ENCODE results near the gene NID1.
"Not testable (repeated sequence)": the region's sequence is repeated elsewhere in the genome, so short reads cannot be mapped to it uniquely, and the experiment has no call there.

Gene NID1

DNA sequence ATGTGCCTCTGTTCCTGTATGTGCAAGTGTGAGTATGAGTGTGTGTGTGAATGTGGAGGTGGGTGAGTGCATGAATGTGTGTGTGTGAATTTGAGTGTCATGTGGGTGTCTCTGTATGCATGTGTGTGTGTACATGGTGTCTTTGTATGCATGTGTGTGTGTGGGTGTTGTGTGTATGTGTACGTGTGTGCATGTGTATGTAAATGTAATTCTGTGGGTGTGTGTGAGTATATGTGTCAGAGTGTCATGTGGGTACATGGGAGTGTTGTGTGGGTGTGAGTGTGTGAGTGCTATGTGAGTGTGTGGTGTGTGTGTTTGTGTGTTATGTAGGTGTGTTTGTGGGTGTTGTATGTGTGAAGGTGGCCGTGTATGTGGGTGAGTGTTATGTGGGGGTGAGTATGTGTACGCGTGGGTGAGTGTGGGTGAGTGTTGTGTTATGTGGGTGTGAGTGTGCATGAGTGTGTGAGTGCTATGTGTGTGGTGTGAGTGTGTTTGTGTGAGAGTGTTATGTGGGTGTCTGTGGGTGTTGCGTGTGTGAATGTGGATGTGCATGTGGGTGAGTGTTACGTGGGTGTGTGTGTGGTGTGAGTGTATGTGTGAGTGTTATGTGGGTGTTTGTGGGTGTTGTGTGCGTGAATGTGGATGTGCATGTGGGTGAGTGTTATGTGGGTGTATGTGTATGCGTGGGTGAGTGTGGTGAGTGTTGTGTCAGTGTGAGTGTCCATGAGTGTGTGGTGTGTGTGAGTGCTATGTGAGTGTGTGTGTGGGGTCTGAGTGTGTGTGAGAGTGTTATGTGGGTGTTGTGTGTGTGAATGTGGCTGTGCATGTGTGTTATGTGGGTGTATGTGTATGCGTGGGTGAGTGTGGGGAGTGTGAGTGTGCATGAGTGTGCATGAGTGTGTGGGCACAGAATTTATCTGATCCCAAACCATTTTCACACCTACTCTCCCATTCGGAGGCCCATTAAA lies 36.6 kb upstream of the NID1 start:
- Histone ChIP-seq H3K4me1 (ENCODE audit: insufficient read depth, insufficient read length) (peaks cover 2% of the 10 kb centered on the region), H3K9ac (ENCODE audit: insufficient read length, low read depth) (no peak overlapping the region), H3K4me3 (ENCODE audit: insufficient read length, low read depth) (no peak overlapping the region), H3K27me3 (ENCODE audit: insufficient read depth, insufficient read length) (no peaks in the 10 kb centered on the region), H3K9me3 (ENCODE audit: insufficient read depth, low read length) (peaks cover 9% of the 10 kb centered on the region), H3K36me3 (ENCODE audit: insufficient read depth, insufficient read length, low read length) (no peaks in the 10 kb centered on the region)
- DNase-seq (ENCODE audit: low read depth, low spot score), result no peak
- TF ChIP-seq SUZ12 (IDR thresholded peaks at IDR 0.05; ENCODE audit: extremely low read depth, insufficient read depth, insufficient read length) (no peak), YY1 (IDR thresholded peaks at IDR 0.05; ENCODE audit: insufficient read depth, insufficient read length) (no peak), ZNF274 (IDR thresholded peaks at IDR 0.05; ENCODE audit: low read depth, low read length) (no peak)

DNA sequence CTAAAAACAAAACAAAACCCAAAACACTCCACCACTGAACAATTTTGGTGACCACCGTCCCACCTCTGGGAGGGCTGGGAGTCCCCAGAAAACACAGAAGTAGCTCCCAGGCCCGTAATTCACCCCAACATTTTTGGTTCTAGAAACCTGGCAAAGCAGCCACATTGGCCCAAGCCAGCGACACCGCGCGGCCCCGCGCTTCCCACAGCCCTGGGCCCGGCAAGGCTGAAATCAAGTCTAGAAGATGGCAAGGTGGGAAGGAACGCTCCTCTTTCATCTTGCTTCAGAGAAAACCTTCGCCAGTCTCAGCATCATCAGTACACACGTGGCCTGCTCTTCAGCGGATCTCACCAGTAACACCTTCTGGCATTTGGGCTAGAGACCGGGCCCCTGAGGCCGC lies 35.9 kb upstream of the NID1 start:
- no peak overlapping the region for H3K9ac ChIP-seq (ENCODE audit: insufficient read length, low read depth)
- no peak for TF ChIP-seq YY1 (IDR thresholded peaks at IDR 0.05; ENCODE audit: insufficient read depth, insufficient read length)
- no peak for TF ChIP-seq SUZ12 (IDR thresholded peaks at IDR 0.05; ENCODE audit: extremely low read depth, insufficient read depth, insufficient read length)
- TF ChIP-seq ZNF274 (IDR thresholded peaks at IDR 0.05; ENCODE audit: low read depth, low read length), result no peak

DNA sequence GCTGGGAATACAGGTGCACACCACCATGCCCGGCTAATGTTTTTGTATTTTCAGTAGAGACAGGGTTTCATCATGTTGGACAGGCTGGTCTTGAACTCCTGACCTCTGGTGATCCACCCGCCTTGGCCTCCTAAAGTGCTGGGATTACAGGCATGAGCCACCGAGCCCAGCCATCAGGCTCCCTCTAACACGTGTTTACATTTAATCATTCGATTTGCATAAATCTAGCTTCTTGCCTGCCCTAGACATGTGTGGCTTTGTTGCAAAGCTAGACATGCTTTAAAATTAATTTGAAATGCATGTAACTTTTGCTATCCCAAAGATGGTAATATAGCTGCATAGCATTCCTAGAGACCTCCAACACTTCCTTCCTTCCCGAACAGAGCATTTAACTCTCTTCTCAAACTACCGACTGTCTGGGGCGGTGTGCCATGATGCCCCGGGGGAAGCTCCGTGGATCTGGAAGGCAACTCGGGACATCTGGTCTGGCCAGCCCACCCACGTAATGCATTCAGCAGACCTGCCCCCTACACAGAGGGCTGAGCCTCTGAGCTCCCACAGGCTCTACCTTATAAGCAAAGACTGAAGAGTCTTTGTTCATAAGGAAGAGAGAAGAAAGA lies 34.6 kb upstream of the NID1 start:
- Histone ChIP-seq H3K4me1 (ENCODE audit: insufficient read depth, insufficient read length) (peaks cover 2% of the 10 kb centered on the region), H3K27me3 (ENCODE audit: insufficient read depth, insufficient read length) (no peaks in the 10 kb centered on the region), H3K9me3 (ENCODE audit: insufficient read depth, low read length) (peaks cover 20% of the 10 kb centered on the region), H3K9ac (ENCODE audit: insufficient read length, low read depth) (peak overlapping the region; percentile 13), H3K4me3 (ENCODE audit: insufficient read length, low read depth) (no peak overlapping the region), H3K36me3 (ENCODE audit: insufficient read depth, insufficient read length, low read length) (no peaks in the 10 kb centered on the region)
- DNase-seq (ENCODE audit: low read depth, low spot score), result no peak
- no peak for TF ChIP-seq ZNF274 (IDR thresholded peaks at IDR 0.05; ENCODE audit: low read depth, low read length)
- TF ChIP-seq YY1 (IDR thresholded peaks at IDR 0.05; ENCODE audit: insufficient read depth, insufficient read length), result no peak
- no peak for TF ChIP-seq SUZ12 (IDR thresholded peaks at IDR 0.05; ENCODE audit: extremely low read depth, insufficient read depth, insufficient read length)

More for the DNA sequence above, 35.9 kb upstream of the NID1 start:
- H3K36me3 ChIP-seq (ENCODE audit: insufficient read depth, insufficient read length, low read length), result no peaks in the 10 kb centered on the region
- no peaks in the 10 kb centered on the region for H3K27me3 ChIP-seq (ENCODE audit: insufficient read depth, insufficient read length)
- H3K4me1 ChIP-seq (ENCODE audit: insufficient read depth, insufficient read length), result peaks cover 2% of the 10 kb centered on the region
- H3K9me3 ChIP-seq (ENCODE audit: insufficient read depth, low read length), result peaks cover 16% of the 10 kb centered on the region
- no peak for DNase-seq (ENCODE audit: low read depth, low spot score)
- H3K4me3 ChIP-seq (ENCODE audit: insufficient read length, low read depth), result no peak overlapping the region

DNA sequence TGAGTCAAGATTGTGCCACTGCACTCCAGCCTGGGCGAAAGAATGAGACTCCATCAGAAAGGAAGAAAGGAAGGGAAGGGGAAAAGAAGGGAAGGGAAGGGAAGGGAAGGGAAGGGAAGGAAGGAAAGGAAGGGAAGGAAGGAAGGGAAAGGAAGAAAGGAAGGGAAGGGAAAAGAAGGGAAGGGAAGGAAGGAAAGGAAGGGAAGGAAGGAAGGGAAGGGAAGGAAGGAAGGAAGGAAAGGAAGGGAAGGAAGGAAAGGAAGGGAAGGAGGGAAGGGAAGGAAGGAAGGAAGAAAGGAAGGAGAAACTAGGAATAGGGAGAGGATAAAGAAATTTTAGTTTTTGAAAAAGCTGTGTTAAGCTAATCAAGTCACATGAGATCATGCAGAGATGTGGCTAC lies 33.4 kb upstream of the NID1 start:
- no peak for DNase-seq (ENCODE audit: low read depth, low spot score)
- H3K4me3 ChIP-seq (ENCODE audit: insufficient read length, low read depth), result no peak overlapping the region
- no peaks in the 10 kb centered on the region for H3K27me3 ChIP-seq (ENCODE audit: insufficient read depth, insufficient read length)
- H3K9me3 ChIP-seq (ENCODE audit: insufficient read depth, low read length), result peaks cover 20% of the 10 kb centered on the region
- H3K9ac ChIP-seq (ENCODE audit: insufficient read length, low read depth), result no peak overlapping the region
- TF ChIP-seq SUZ12 (IDR thresholded peaks at IDR 0.05; ENCODE audit: extremely low read depth, insufficient read depth, insufficient read length), result no peak
- no peak for TF ChIP-seq YY1 (IDR thresholded peaks at IDR 0.05; ENCODE audit: insufficient read depth, insufficient read length)
- no peak for TF ChIP-seq ZNF274 (IDR thresholded peaks at IDR 0.05; ENCODE audit: low read depth, low read length)
- H3K36me3 ChIP-seq (ENCODE audit: insufficient read depth, insufficient read length, low read length), result no peaks in the 10 kb centered on the region
- peaks cover 2% of the 10 kb centered on the region for H3K4me1 ChIP-seq (ENCODE audit: insufficient read depth, insufficient read length)

DNA sequence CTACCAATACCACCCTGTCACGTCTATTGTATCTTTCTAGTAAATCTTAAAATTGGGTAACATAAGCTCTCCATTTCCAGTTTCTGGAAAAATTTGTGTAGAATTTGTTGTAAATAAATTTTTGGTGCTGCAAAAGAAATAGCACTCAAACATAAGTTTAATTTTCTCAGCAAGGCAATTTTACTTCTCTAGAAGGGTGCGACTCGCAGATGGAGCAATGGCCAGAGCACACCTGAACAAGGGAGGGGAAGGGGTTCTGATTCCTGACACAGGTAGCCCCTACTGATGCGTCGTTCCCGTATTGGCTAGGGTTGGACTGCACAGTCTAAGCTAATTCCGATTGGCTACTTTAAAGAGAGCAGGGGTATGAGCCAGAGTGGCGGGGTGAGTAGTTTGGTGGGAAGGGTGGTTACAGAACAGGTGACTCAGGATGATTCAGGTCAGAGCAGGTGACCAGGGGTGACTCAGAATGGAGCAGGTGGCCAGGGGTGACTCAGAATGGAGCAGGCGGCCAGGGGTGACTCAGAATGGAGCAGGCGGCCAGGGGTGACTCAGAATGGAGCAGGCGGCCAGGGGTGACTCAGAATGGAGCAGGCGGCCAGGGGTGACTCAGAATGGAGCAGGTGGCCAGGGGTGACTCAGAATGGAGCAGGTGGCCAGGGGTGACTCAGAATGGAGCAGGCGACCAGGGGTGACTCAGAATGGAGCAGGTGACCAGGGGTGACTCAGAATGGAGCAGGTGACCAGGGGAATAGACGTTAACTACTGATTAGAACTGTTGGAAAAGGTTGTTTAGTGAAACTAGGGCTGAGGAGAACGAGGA lies 32.0 kb upstream of the NID1 start:
- not testable (repeated sequence) for H3K9ac ChIP-seq (ENCODE audit: insufficient read length, low read depth); H3K4me1 ChIP-seq (ENCODE audit: insufficient read depth, insufficient read length); H3K4me3 ChIP-seq (ENCODE audit: insufficient read length, low read depth); H3K27me3 ChIP-seq (ENCODE audit: insufficient read depth, insufficient read length); H3K36me3 ChIP-seq (ENCODE audit: insufficient read depth, insufficient read length, low read length)
- peaks cover 20% of the 10 kb centered on the region for H3K9me3 ChIP-seq (ENCODE audit: insufficient read depth, low read length)
- DNase-seq (ENCODE audit: low read depth, low spot score), result peak; percentile 90

DNA sequence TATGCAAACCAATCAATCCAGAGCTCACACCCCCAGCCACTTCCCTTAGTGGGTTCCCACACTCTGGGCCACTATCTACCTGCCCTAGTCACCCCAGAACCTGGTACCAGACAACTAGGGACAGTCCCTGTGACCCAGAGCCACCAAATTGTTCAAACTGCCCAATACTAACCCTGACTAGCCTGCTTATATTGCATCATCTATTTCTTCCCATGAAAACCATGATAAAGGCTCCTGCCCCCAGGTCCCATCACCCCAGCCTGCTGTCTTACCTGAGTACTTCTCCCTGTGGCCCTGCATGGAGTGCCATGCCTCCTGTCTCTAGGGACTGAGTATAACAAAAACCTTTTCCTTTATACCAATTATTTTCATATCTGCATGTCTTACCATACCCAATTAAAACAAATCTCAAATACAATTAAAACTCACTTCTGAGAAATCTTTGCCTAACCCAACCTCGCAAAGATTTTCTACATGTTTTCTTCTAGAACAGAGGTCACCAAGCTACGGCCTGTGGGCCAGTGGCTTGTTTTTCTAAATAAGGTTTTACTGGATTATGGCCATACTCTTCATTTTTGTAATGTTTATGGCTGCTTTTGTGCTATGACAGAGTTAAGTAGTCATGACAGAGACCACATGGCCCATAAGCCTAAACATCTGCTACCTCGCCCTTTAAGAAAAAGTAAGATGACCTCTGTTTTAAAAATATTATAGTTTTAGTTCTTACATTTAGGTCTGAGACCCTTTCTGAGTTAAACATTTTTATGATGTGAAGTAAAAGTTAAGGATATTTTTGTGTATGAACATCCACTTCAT lies 31.0 kb upstream of the NID1 start:
- DNase-seq (ENCODE audit: low read depth, low spot score), result no peak
- Histone ChIP-seq H3K9ac (ENCODE audit: insufficient read length, low read depth) (no peak overlapping the region), H3K36me3 (ENCODE audit: insufficient read depth, insufficient read length, low read length) (no peaks in the 10 kb centered on the region), H3K4me1 (ENCODE audit: insufficient read depth, insufficient read length) (peaks cover 2% of the 10 kb centered on the region), H3K27me3 (ENCODE audit: insufficient read depth, insufficient read length) (no peaks in the 10 kb centered on the region), H3K4me3 (ENCODE audit: insufficient read length, low read depth) (no peak overlapping the region), H3K9me3 (ENCODE audit: insufficient read depth, low read length) (peaks cover 20% of the 10 kb centered on the region)
- TF ChIP-seq YY1 (IDR thresholded peaks at IDR 0.05; ENCODE audit: insufficient read depth, insufficient read length) (no peak), ZNF274 (IDR thresholded peaks at IDR 0.05; ENCODE audit: low read depth, low read length) (no peak), SUZ12 (IDR thresholded peaks at IDR 0.05; ENCODE audit: extremely low read depth, insufficient read depth, insufficient read length) (no peak)

Measured in NT2/D1 (cell line).